Measurements from ENCODE around the gene EPS8.
A peak's percentile ranks its signal among the peaks of the same experiment; 100 is the strongest.
"Not testable (repeated sequence)": the region's sequence is repeated elsewhere in the genome, so short reads cannot be mapped to it uniquely, and the experiment has no call there.

The EPS8 gene

GRCh38 chr12:15797818-15798217 is 8.6 kb upstream of the EPS8 start:
- no peak for DNase-seq (ENCODE audit: low read depth in 2 of 2)

GRCh38 chr12:15796493-15797141 is 7.4 kb upstream of the EPS8 start:
- DNase-seq (ENCODE audit: low read depth in 2 of 2): no peak

DNA sequence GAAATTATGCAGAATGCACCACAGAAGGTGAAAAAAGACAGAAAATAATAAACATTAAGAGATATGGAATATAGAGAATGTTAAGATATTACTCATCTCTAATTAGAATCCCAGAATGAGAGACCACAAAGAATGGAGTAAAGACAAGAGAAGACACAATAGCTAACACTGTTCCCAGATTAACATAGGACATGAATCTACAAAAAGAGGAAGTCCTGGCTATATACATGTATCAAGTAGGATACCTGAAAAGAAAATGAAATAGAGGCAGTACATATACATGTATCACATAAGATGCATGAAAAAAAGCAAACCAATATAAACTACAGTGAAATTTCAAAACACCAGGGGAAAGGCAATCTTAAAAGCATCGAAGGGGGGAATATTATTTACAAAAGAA is 5.6 kb upstream of the EPS8 start:
- DNase-seq (ENCODE audit: low read depth in 2 of 2): no peak

GRCh38 chr12:15794196-15794595 is 5.0 kb upstream of the EPS8 start:
- DNase-seq (ENCODE audit: low read depth in 2 of 2): no peak

DNA sequence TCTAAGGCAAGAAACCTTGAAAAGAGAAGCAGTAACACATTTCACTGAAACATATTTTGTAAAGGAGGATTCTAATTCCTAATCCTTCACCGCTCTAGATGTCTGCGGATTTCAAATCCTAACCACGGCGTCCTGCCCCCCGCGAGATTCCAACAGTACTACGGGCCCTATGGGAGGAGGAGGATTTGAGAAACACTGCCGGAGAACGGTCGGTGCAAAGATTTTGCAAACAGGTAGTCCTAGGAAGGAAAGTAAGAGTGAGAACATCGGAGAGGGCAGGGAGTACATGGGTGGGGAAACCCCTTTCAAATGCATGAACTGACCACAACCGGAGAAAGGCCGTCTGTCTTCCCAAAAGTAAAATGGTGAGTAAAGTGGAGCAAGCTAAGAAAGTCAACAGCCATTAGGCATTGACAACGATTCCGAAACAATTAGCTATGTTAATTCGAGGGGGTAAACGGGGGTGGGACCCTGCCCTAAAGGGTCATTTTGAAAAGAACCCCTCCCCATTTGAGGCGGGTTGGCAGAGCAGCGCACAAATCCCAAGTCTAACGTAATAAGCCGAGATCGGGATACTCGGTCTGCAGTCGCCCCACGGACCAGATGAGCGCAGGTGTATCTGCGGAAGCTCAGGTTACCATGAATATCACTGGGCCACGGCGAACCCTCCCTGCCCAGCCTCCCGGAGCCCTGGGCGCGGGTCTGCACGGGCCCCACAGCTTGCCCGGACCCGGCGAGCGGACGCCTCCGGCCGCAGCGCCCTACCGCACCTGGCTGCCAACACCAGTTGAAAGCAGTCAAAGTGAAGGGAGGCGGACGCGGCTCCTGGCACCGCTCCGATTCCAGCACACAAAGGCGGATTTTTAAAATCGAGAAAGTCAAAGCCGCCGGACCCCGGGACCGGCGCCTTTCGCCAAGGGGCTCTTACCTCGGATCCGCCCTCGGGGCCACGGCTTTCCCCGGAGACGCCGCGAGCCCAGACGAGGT is 662 bp downstream of the EPS8 start:
- no peak for DNase-seq (ENCODE audit: low read depth in 2 of 2)

- DNase-seq (ENCODE audit: low read depth in 2 of 2): no peak
Measured at GRCh38 chr12:15787778-15788177, 1.4 kb downstream of the EPS8 start.

DNA sequence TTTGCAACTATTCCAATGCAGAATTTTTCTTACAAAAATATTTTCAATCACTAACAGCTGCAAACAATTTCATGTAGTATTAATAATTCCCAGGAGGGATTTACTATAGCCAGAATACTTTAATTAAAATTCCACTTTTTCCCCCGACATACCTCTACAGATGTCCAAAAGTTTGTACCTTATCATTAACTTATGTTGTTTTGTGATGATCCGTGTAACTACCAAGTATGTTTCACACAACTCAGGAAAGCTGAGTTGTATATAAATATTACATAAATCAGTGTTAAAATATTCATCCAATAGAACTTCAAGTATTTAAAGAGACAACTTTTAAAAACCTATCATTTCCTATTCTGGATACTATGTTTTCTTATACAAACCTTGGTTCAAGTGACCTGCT is 2.4 kb downstream of the EPS8 start:
- no peak for DNase-seq (ENCODE audit: low read depth in 2 of 2)

GRCh38 chr12:15783288-15783687 is 5.9 kb downstream of the EPS8 start:
- DNase-seq (ENCODE audit: low read depth in 2 of 2): no peak

DNA sequence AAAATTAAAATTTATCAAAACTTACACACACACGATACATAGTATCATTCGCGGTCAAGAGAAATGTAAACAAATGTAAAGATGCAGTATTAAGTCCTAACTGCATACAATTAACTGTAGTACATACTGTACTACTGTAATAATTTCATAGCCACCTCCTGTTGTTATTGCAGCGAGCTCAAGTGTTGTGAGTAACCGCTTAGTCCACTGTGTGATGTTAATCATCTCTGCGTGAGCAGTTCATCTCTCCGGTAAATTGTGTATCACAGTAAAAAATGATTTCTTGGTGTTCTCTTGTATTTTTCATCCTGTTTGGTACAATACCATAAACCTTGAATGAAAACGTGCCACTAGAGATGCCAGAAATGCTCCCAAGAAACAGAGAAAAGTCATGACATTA is 6.5 kb downstream of the EPS8 start:
- DNase-seq (ENCODE audit: low read depth in 2 of 2): no peak

DNA sequence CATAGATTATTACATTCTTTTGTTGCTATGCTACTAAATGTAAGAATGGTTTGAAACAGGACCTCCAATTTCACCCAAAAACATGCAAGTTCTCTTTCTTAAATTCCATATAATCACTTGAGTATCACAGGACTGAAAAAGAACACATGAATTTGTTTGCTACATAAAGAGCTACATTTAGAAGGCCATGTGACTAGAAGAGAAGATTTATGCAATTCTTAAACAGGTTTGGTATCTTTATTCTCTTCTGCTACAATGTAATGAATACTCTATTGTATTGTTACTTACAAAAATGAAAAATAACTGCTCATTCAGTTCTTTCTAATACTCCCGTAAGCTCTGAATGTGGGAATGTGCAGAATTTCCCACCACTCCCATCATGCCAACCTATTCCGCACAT is 9.3 kb downstream of the EPS8 start:
- DNase-seq (ENCODE audit: low read depth in 2 of 2): no peak

GRCh38 chr12:15778126-15778525 is 11.1 kb downstream of the EPS8 start:
- no peak for DNase-seq (ENCODE audit: low read depth in 2 of 2)

- no peak for DNase-seq (ENCODE audit: low read depth in 2 of 2)
Measured at GRCh38 chr12:15777355-15778012, 11.7 kb downstream of the EPS8 start.

- no peak for DNase-seq (ENCODE audit: low read depth in 2 of 2)
Measured at GRCh38 chr12:15776532-15776931, 12.7 kb downstream of the EPS8 start.

- DNase-seq (ENCODE audit: low read depth in 2 of 2): peak; percentile 81 to 82
Measured at GRCh38 chr12:15774819-15775218, 14.4 kb downstream of the EPS8 start.

DNA sequence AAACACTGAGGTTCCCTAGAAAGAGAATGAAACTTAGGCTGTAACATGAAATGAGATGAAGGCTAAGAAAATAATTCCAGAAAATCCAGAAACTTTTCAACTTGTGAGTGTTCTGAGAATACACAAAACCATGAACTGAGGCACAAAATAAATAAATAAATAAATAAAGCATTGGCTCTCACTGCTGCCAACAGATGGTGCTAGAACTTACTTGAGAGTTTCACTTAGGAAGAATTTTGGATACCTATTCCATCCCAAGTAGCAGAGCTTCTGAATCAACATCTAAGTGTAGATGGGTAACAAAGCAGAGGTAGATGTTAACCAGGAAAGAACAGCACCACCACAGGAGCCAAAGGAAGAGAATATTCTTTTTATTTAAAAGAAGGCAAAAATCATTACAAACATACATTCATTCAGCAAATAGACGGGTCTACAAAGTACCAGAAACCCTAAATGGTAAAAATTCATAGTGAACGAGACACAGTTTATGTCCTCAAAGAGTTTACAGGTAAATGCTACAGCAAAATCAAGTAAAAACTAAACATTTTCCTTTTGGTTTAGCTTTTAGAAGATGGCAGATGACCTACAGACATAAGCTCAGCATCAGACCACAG is 16.7 kb downstream of the EPS8 start:
- DNase-seq (ENCODE audit: low read depth in 2 of 2): no peak

GRCh38 chr12:15770581-15770980 is 18.6 kb downstream of the EPS8 start:
- no peak for DNase-seq (ENCODE audit: low read depth in 2 of 2)

DNA sequence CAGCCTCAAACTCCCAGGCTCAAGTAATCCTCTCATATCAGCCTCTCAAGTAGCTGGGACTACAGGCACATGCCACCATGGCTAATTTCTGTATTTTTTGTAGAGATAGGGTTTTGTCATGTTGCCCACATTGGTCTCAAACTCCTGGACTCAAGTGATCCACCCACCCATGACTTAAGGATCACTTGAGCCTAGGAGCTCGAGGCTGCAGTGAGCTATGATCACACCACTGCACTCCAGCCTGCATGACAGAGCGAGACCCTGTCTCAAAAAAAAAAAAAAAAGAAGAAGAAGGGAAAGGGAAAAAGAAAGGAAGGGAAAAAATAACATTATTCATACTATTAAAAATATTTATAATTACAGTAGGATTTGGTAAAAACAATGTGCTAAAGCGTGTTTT is 19.2 kb downstream of the EPS8 start:
- DNase-seq (ENCODE audit: low read depth in 2 of 2): no peak

GRCh38 chr12:15769586-15769985 is 19.6 kb downstream of the EPS8 start:
- DNase-seq (ENCODE audit: low read depth in 2 of 2): no peak

GRCh38 chr12:15767301-15767700 is 21.9 kb downstream of the EPS8 start:
- DNase-seq (ENCODE audit: low read depth in 2 of 2): no peak

- DNase-seq (ENCODE audit: low read depth in 2 of 2): no peak
Measured at GRCh38 chr12:15763328-15763727, 25.9 kb downstream of the EPS8 start.

DNA sequence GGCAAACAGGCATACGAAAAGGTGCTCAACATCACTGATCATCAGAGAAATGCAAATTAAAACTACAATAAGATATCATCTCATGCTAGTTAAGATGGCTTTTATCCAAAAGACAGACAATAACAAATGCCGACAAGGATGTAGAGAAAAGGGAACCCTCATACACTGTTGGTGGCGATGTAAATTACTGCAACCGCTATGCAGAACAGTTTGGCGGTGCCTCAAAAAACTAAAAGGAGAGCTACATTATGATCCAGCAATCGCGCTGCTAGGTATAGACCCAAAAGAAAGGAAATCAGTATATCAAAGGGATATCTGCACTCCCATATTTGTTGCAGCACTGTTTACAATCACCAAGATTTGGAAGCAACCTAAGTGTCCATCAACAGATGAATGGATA is 27.0 kb downstream of the EPS8 start:
- DNase-seq (ENCODE audit: low read depth in 2 of 2): not testable (repeated sequence)

Data from fibroblast of skin of left quadriceps (primary cell).